ENCODE results near the gene TAS1R1.

DNA sequence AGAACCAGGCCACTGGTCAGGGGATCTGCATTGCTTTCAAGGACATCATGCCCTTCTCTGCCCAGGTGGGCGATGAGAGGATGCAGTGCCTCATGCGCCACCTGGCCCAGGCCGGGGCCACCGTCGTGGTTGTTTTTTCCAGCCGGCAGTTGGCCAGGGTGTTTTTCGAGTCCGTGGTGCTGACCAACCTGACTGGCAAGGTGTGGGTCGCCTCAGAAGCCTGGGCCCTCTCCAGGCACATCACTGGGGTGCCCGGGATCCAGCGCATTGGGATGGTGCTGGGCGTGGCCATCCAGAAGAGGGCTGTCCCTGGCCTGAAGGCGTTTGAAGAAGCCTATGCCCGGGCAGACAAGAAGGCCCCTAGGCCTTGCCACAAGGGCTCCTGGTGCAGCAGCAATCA lies 19.7 kb downstream of the TAS1R1 start:
- TF ChIP-seq EZH2phosphoT487 (conservative IDR thresholded peaks at IDR 0.05; ENCODE audit: low read length): no peak
- TF ChIP-seq, protein P1, sequence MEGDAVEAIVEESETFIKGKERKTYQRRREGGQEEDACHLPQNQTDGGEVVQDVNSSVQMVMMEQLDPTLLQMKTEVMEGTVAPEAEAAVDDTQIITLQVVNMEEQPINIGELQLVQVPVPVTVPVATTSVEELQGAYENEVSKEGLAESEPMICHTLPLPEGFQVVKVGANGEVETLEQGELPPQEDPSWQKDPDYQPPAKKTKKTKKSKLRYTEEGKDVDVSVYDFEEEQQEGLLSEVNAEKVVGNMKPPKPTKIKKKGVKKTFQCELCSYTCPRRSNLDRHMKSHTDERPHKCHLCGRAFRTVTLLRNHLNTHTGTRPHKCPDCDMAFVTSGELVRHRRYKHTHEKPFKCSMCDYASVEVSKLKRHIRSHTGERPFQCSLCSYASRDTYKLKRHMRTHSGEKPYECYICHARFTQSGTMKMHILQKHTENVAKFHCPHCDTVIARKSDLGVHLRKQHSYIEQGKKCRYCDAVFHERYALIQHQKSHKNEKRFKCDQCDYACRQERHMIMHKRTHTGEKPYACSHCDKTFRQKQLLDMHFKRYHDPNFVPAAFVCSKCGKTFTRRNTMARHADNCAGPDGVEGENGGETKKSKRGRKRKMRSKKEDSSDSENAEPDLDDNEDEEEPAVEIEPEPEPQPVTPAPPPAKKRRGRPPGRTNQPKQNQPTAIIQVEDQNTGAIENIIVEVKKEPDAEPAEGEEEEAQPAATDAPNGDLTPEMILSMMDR (IDR thresholded peaks at IDR 0.05; ENCODE audit: insufficient read depth, low read length, poor library complexity, severe bottlenecking): no peak
